Measurements from ENCODE around the gene SLC22A7. TPM values are rescaled to one million over a fixed set of nuclear protein-coding genes. Genes with fewer than 3 reads are reported as not detected.

Gene SLC22A7
- total RNA-seq, 4 donors from 2014 or later: not detected

- Histone ChIP-seq H3K9me3 (no peaks in the 10 kb centered on the region), H3K27ac (peak overlapping the region in 3 of 4 donors; percentile 5 to 42 (median 19)), H3K4me1 (peaks cover 0 to 18% (median 6%) of the 10 kb centered on the region in 4 donors), H3K27me3 (peaks cover 0 to 15% of the 10 kb centered on the region in 2 donors), H3K4me3 (no peak overlapping the region), H3K36me3 (no peaks in the 10 kb centered on the region)
- WGBS, 2 donors: 59 to 63% methylated on average over 7 of the region's 7 CpGs
- no peak for DNase-seq (ENCODE audit: low spot score in 2 of 2)
- no peak for TF ChIP-seq CTCF (IDR thresholded peaks at IDR 0.05)
- no peak for TF ChIP-seq EP300 (IDR thresholded peaks at IDR 0.05)
- TF ChIP-seq POLR2A (IDR thresholded peaks at IDR 0.05): no peak
Measured at GRCh38 chr6:43267619-43268354, 30.3 kb upstream of the SLC22A7 start.

- Histone ChIP-seq H3K27me3 (peaks cover 0 to 19% of the 10 kb centered on the region in 2 donors), H3K9me3 (no peaks in the 10 kb centered on the region), H3K36me3 (no peaks in the 10 kb centered on the region), H3K4me1 (peaks cover 0 to 18% (median 6%) of the 10 kb centered on the region in 4 donors), H3K4me3 (no peak overlapping the region), H3K27ac (peak overlapping the region in 3 of 4 donors; percentile 5 to 42 (median 19))
- no peak for DNase-seq (ENCODE audit: low spot score in 2 of 2)
- 22 to 35% methylated on average over 3 of the region's 3 CpGs for WGBS, 2 donors
- TF ChIP-seq CTCF (IDR thresholded peaks at IDR 0.05) (no peak), POLR2A (IDR thresholded peaks at IDR 0.05) (no peak), EP300 (IDR thresholded peaks at IDR 0.05) (no peak)
Measured at GRCh38 chr6:43268355-43268700, 29.7 kb upstream of the SLC22A7 start.

GRCh38 chr6:43268782-43269272 lies 29.2 kb upstream of the SLC22A7 start:
- DNase-seq (ENCODE audit: low spot score in 2 of 2): no peak
- Histone ChIP-seq H3K4me3 (no peak overlapping the region), H3K9me3 (no peaks in the 10 kb centered on the region), H3K27ac (peak overlapping the region in 3 of 4 donors; percentile 7 to 36 (median 19)), H3K4me1 (peaks cover 0 to 18% (median 6%) of the 10 kb centered on the region in 4 donors), H3K27me3 (peaks cover 0 to 22% of the 10 kb centered on the region in 2 donors), H3K36me3 (no peaks in the 10 kb centered on the region)
- TF ChIP-seq CTCF (IDR thresholded peaks at IDR 0.05) (no peak), EP300 (IDR thresholded peaks at IDR 0.05) (no peak), POLR2A (IDR thresholded peaks at IDR 0.05) (no peak)
- WGBS, 2 donors: 74 to 78% methylated on average over 9 to 10 of the region's 10 CpGs

- H3K36me3 ChIP-seq: no peaks in the 10 kb centered on the region
- H3K27me3 ChIP-seq: peaks cover 0 to 28% of the 10 kb centered on the region in 2 donors
- WGBS, 2 donors: 4 to 5% methylated on average over 34 to 38 of the region's 44 CpGs
- no peak for TF ChIP-seq EP300 (IDR thresholded peaks at IDR 0.05)
- no peak for TF ChIP-seq CTCF (IDR thresholded peaks at IDR 0.05)
- TF ChIP-seq POLR2A (IDR thresholded peaks at IDR 0.05): no peak
- no peaks in the 10 kb centered on the region for H3K9me3 ChIP-seq
- peak overlapping the region; percentile 11 to 38 (median 26) for H3K4me3 ChIP-seq
- peaks cover 0 to 21% (median 6%) of the 10 kb centered on the region in 4 donors for H3K4me1 ChIP-seq
- H3K27ac ChIP-seq: peak overlapping the region in 2 of 4 donors; percentile 7 to 67
- DNase-seq (ENCODE audit: low spot score in 2 of 2): no peak
Measured at GRCh38 chr6:43269273-43270007, 28.6 kb upstream of the SLC22A7 start.

Measured in tibial nerve (tissue), 4 donors.